ENCODE data around the gene ART3.
"Not testable (repeated sequence)": the region's sequence is repeated elsewhere in the genome, so short reads cannot be mapped to it uniquely, and the experiment has no call there.

The ART3 gene, protein sequence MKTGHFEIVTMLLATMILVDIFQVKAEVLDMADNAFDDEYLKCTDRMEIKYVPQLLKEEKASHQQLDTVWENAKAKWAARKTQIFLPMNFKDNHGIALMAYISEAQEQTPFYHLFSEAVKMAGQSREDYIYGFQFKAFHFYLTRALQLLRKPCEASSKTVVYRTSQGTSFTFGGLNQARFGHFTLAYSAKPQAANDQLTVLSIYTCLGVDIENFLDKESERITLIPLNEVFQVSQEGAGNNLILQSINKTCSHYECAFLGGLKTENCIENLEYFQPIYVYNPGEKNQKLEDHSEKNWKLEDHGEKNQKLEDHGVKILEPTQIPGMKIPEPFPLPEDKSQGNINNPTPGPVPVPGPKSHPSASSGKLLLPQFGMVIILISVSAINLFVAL

DNA sequence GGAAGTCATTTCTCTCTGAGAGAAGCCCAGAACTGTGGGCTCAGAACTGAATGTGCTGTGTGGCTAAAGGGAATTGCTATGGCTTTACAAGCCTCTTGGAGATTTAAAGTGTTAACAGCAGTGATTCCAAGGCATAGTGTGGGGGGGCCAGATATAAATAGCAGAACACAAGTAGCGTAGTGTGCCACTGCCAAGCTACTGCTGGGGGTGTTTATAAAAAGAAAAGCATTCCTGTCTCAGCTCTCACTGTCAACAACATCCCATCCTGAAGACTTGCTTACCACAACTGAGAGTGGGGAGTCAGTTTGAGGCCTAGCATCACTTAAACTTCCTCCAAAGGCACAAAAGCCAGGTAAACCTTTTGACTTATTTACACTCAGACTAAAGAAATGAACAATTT lies at the start of gene ART3:
Gene ART3, plus strand, starts transcription at position 242 of the 400 bp plus-strand sequence. CDS start 1,181 bp downstream, outside the sequence.
- no peak for DNase-seq (ENCODE audit: low read depth in 2 of 2)

DNA sequence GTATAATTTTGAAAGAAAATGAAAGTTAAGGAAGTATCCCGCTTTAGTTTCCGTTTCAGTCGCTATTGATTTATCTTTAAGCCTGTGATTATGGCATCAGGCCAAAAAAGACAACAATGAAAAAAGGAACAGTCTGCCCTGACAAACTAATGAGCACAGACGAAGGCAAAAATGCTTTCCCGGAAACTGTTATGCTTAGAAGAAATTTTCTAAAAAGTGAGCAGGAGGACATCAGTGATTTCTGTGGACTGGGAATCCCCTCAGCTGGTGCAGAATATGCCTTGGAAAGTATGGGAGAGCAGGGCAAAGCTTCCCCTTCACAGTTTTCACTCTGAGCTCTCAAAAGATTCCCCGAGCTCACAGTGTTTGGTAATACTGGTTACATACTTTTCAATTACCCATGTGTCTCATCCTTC lies 46.2 kb upstream of the ART3 start:
- no peak for DNase-seq (ENCODE audit: low read depth in 2 of 2)

DNA sequence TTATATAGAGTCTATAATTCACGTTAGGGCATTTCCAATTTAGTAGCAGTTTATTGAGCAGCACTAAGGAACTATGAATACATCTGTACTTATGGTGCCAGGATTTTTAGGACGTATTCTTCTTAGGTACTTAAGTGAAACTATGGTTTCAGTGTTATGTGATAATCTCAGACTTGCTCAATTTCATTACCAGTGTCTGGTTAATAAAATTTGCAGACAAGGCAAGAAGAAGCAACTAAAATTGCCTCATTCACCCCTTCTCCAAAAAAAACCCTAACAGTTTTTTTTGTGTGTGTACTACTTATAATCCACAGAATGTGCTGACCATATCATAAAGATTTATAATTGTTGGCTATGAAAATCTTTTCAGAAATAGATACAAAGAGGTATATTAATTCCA lies 45.2 kb upstream of the ART3 start:
- DNase-seq (ENCODE audit: low read depth in 2 of 2) = no peak

DNA sequence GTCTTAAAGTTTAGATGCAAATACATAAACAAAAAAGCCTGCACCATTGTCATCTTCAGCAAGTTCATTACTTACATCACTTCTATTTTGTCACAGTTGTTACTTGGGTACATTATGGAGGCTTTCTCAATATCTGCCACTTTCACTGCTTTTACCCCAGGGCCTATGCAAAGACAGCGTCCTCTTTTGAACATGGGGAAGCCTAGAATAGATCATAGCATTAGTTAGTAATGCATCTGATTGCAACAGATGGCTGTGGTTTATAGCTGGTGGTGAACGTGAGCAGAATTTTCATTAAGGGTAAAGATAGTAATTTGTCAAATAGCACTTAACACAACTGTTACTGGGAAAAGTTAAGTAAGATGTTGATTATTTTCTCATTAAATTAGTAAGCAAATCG lies 39.4 kb upstream of the ART3 start:
- no peak for DNase-seq (ENCODE audit: low read depth in 2 of 2)

DNA sequence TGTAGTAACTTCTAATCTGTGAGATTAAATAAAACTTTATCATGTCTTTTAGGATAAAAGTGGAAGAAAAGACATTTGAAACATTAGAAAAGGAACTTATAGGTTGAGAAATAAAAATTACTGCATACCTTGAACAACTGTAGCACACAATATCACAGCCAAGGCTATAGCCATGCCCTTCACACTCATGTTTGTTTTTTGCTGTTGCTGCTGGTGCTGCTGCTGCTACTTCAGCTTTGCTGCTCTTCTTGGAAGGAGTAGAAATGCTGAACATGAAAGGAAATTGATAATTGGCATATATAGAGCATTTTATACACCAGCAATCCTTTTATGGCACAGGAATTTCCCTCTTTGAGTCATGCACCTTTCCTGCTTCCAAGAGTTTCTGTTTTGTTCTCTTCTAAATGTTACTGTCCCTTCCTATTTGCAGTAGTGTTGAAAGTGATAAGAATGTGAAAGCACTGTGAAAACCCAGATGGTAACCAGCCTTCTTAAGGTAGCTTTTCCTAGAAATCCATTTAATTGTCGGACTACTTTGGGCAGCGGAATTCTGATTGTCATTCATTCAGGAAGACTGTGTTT lies 38.6 kb upstream of the ART3 start, which contains the start of gene CXCL11:
Gene CXCL11, minus strand, starts transcription at position 272 of the 582 bp plus-strand sequence. Its CDS starts 83 bp downstream, at position 189.
- no peak for DNase-seq (ENCODE audit: low read depth in 2 of 2)

DNA sequence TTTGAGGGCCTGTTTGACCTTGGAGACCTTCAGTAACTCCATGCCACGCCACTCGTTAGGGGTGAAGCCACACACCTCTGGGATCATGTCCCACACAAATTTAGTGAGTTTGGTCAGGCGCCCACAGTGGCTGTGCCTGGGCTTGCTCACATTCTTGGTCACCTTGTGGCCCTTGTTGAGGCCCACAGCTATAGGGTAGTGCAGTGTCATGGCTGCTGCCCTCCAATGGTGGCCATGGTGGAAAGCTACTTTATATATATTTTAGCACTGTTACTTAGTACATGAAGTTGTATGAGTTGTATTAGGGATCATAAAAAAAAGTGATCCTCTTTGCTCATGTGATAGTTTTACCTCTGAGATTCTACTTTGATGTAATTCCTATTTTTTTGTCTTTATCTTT lies 37.7 kb upstream of the ART3 start:
- no peak for DNase-seq (ENCODE audit: low read depth in 2 of 2)

DNA sequence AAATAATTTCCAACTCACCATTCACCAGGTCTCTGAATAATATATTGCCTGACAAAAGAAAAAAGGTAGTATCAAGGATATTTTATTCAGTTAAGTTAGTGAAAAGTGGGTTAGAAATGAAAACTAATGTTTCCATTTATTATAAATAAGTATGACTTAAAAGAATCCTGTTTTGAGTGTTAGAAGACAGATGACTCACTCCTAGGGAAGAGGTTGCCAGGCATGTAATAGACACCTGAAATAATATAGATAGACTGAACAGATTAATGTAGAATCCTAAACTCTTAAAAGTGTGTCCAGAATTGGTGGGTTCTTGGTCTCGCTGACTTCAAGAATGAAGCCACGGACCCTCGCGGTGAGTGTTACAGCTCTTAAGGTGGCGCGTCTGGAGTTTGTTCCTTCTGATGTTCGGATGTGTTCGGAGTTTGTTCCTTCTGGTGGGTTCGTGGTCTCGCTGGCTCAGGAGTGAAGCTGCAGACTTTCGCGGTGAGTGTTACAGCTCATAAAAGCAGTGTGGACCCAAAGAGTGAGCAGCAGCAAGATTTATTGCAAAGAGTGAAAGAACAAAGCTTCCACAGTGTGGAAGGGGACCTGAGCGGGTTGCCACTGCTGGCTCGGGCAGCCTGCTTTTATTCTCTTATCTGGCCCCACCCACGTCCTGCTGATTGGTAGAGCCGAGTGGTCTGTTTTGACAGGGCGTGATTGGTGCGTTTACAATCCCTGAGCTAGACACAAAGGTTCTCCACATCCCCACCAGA lies 32.1 kb upstream of the ART3 start:
- DNase-seq (ENCODE audit: low read depth in 2 of 2) = not testable (repeated sequence)

DNA sequence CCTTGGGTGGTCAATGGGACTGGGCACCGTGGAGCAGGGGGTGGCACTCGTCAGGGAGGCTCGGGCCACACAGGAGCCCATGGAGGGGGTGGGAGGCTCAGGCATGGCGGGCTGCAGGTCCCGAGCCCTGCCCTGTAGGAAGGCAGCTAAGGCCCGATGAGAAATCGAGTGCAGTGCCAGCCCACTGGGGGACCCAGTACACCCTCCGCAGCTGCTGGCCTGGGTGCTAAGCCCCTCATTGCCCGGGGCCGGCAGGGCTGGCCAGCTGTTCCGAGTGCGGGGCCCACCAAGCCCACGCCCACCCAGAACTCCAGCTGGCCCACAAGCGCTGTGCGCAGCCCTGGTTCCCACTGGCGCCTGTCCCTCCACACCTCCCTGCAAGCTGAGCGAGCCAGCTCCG lies 31.2 kb upstream of the ART3 start:
- DNase-seq (ENCODE audit: low read depth in 2 of 2) = not testable (repeated sequence)

DNA sequence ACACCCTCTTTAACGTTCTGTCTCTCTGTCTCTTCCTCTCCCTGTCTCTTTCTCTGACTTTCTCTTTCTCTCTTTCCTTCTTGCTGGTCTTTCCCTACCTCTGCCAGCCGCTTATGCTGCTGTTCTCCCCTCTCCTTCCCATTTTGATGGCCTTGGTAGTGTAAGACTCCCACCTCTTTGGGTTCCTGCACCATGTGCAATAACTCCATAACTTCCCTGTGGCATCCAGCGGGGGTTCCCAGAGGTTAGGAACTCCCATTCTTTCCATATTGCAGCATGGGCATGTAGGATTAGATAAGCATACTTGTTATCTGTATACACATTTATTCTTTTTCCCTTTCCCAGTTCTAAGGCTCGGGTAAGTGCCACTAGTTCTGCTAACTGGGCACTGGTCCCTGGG lies 29.8 kb upstream of the ART3 start:
- not testable (repeated sequence) for DNase-seq (ENCODE audit: low read depth in 2 of 2)

DNA sequence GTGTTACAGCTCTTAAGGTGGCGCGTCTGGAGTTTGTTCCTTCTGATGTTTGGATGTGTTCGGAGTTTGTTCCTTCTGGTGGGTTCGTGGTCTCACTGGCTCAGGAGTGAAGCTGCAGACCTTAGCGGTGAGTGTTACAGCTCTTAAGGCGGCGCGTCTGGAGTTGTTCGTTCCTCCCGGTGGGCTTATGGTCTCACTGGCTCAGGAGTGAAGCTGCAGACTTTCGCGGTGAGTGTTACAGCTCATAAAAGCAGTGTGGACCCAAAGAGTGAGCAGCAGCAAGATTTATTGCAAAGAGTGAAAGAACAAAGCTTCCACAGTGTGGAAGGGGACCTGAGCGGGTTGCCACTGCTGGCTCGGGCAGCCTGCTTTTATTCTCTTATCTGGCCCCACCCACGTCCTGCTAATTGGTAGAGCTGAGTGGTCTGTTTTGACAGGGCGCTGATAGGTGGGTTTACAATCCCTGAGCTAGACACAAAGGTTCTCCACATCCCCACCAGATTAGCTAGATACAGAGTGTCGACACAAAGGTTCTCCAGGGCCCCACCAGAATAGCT lies 24.6 kb upstream of the ART3 start:
- DNase-seq (ENCODE audit: low read depth in 2 of 2) = not testable (repeated sequence)

DNA sequence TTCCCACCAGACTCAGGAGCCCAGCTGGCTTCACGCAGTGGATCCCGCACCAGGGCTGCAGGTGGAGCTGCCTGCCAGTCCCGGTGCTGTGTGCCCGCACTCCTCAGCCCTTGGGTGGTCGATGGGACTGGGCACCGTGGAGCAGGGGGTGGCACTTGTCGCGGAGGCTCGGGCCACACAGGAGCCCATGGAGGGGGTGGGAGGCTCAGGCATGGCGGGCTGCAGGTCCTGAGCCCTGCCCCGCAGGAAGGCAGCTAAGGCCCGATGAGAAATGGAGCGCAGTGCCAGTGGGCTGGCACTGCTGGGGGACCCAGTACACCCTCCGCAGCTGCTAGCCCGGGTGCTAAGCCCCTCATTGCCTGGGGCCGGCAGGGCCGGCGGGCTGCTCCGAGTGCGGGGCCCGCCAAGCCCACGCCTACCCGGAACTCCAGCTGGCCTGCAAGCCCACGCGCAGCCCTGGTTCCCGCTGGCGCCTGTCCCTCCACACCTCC lies 23.9 kb upstream of the ART3 start:
- DNase-seq (ENCODE audit: low read depth in 2 of 2) = not testable (repeated sequence)

DNA sequence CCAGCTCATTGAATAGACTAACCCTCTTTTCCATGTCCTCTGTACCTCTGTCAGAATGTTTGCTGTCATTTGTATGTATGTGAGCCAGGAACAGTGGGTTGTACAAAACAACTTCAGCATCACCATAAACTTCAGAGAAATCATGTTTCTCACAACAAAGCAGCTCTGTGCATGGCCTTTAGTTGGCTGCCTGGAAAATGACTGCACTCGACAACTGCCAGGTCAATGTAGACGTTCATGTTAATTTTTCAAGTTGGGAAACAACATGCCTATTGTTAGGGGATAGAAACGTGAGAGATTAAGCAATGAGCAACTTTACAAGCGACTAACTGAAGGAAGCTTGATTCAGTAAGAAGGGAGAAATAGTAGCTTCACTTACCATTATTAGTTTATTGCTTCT lies 20.8 kb upstream of the ART3 start:
- DNase-seq (ENCODE audit: low read depth in 2 of 2) = no peak

DNA sequence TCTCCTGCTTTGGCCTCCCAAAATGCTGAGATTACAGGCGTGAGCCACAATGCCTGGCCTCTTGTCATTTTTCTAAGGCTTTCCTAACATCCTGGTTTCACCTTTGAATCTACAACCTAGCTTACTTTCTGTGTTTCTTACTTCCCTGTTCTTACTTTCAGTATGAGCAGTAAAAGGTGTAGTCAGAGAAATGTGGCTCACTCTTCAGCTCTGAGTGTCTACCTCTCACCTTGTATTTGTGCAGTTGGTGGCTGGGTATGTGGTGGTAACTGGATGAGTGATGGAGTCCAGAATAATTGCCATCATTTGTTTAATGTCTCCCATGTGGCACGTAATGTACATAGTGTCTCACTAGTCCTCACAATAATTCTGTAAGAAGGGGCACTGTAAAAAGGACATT lies 19.5 kb upstream of the ART3 start:
- no peak for DNase-seq (ENCODE audit: low read depth in 2 of 2)

DNA sequence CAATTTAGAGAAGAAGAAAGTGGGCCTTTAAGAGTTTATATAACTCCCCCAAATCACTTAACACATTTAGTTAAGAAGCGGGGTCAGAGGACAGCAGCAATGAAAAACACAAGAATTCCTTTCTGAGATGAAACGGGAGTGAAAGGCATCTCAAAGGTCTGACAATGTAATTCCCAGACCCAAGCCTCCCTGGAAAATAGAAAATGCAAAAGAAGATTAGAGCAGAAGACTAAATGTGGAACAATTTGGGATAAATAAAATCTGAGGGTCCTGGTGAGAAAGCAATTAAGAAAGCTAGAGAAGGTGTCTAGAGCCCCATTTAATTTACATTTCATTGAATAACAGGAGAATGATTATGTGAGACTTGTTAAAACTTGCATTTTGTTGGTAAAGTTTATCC lies 19.1 kb upstream of the ART3 start:
- DNase-seq (ENCODE audit: low read depth in 2 of 2) = no peak

DNA sequence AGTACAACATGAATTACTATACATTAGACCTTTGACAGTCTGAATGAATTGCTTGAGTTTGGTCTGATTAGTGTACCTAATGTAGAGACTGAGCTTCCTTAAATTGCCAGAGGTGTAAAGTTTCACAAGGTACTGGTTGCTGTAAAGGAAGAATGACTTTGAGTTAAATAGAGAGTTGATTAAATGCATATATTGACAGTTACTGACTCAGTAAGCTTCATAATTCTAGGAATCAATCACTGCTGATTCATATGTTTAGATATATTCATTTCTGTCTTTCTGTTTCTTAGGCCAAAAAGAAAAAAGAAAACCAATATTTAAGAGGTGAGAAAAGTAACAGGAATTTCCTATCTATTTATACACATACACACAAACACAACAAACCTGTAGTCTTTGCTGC lies 16.2 kb upstream of the ART3 start:
- no peak for DNase-seq (ENCODE audit: low read depth in 2 of 2)

DNA sequence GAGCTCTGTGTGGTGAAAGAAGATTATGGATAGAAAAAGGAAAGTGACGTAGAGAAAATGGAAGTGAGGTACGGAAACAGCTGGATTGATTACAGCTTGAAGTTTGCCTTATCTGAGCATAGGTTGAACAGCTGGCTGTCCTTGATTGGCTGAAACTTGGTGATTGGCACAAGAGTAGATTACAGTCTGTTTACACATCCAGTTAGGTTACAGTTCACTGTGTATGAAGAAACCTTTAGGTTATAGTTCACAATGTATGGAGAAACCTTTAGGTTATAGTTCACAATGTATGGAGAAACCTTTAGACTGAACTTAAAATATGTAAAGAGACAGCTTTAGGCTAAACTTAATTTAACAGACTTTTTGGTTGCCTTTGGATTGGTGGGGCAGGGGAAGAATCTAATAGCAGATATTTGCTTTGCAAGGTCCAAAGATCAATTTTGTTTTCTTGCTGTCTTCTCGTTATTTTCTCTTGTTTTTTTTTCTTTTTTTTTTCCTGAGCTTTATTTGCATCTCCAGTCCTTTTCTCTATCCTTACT lies 15.6 kb upstream of the ART3 start:
- DNase-seq (ENCODE audit: low read depth in 2 of 2) = no peak

DNA sequence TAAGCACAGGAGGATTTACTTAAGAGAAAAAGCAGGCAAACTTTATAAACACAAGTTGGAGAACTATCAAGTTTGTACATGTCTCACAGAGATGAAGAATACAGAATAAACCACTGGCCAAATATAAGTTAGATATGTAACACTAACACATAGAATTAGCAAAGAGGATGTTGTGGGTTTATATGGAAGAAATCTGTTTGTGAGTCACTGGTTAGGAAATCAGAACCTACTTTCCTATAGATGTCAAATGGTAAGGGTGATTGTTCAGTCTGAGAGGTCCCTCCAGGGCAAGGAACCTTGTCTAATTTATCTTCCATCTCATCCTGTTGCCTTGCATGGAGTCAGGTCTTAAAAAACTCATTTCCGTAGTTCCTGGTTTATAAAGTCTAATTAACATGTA lies 14.8 kb upstream of the ART3 start:
- DNase-seq (ENCODE audit: low read depth in 2 of 2) = no peak

DNA sequence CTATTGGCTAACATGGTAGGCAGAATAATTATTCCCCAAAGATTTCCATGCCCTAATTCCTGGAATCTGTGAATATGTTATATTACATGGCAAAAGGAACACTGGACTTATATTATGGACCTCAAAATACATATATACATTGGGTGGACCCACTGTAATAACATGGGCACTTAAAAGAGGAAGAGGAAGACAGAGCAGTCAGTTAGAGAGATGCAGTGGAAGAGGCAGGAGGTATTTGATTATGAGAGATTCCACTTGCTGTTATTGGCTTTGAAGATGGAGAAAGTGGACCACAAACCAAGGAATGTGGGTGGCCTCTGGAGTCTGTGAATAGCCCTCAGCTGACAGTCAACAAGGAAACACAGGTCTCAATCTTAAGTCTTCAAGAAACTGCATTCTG lies 14.0 kb upstream of the ART3 start:
- no peak for DNase-seq (ENCODE audit: low read depth in 2 of 2)

DNA sequence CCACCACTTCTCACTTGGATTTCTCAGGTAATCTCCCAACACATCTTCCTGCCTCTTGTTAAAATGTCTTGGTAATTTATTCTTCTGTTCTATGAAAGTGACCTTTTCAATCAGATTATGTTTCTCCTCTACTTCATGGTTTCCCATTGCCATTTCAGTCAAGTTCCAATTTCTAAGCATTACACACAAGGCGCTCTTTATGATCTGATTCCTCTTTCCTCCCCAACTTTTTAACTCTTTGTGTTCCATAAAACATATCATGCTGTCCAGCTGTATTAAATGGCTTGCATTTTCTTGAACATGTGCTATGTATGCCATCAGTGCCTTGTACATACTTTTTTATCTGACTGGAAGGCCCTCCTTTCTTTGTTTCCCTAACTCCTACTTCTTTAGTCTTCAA lies 13.1 kb upstream of the ART3 start:
- no peak for DNase-seq (ENCODE audit: low read depth in 2 of 2)

DNA sequence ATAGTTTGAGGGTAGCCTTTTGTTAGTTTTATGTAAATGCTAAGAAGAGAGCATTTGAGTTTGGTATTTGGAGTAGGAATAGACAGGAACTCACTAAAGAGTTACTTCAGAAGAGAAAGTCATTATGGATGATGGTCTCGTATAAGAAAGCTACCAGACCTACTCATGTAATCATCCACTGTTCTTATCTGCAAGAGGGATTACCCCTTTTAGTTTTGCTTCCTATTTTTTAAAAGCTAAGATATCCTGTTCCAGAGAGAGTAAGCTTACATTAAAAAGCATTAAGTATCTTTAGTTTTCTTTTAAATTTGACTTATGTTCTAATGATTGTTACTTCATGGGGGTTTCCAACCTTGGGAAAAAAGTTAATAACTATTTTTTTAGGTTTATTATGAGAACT lies 12.5 kb upstream of the ART3 start:
- DNase-seq (ENCODE audit: low read depth in 2 of 2) = no peak

DNA sequence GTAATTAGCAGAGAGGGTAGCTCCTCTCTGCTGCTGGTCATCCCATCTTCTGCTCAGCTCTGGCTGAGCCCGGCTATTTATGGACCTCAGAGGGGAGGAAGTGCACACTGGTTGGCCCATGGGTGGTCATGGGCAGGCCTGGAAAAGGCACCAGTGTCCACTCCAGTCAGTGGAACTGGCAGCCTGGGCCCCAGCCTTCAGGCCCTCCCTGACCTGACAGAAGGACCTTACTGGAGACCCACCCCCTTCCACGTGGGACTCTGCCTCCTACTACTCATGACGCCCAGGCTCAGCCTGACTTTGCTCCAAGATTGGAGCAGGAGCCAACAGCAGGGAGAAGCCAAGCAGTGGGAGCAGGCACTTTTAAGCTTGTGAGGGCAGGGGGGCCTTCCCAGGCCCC lies 8.0 kb upstream of the ART3 start:
- no peak for DNase-seq (ENCODE audit: low read depth in 2 of 2)
